Ishikawa (cell line): Measurements from ENCODE around the gene GPC1.

Experiments used
- CEBPB ChIP-seq: IDR thresholded peaks from 2 replicates; pipeline ENCODE4 v1.6.1; 2012
- CREB1 ChIP-seq: IDR thresholded peaks from 2 replicates; pipeline ENCODE4 v1.6.1; 2012; ENCODE audit warnings: low read depth
- EGR1 ChIP-seq: IDR thresholded peaks from 2 replicates; pipeline ENCODE4 v1.6.1; 2012
- EP300 ChIP-seq: IDR thresholded peaks from 2 replicates; pipeline ENCODE4 v1.6.1; 2012; ENCODE audit warnings: borderline replicate concordance
- FOXM1 ChIP-seq: IDR thresholded peaks from 2 replicates; pipeline ENCODE4 v1.6.1; 2012; ENCODE audit warnings: low read depth, borderline replicate concordance
- NFIC ChIP-seq: IDR thresholded peaks from 2 replicates; pipeline ENCODE4 v1.6.1; 2012
- RAD21 ChIP-seq: IDR thresholded peaks from 2 replicates; pipeline ENCODE4 v1.6.1; 2012; ENCODE audit warnings: low read depth
- TAF1 ChIP-seq: IDR thresholded peaks from 2 replicates; pipeline ENCODE4 v1.6.1; 2012; ENCODE audit warnings: low read depth, mild to moderate bottlenecking
- TCF12 ChIP-seq: IDR thresholded peaks from 2 replicates; pipeline ENCODE4 v1.6.1; 2012; ENCODE audit warnings: low read depth
- TEAD4 ChIP-seq: IDR thresholded peaks from 2 replicates; pipeline ENCODE4 v1.6.1; 2012
- YY1 ChIP-seq: IDR thresholded peaks from 2 replicates; pipeline ENCODE4 v1.6.1; 2012; ENCODE audit warnings: low read depth
- ZBTB7A ChIP-seq: IDR thresholded peaks from 2 replicates; pipeline ENCODE4 v1.6.1; 2012; ENCODE audit warnings: low read depth
- TF ChIP-seq, protein P1 (sequence below): IDR thresholded peaks from 2 replicates; pipeline ENCODE4 v1.6.1; 2012; ENCODE audit warnings: low read depth, mild to moderate bottlenecking
- TF ChIP-seq, protein P2 (sequence below): IDR thresholded peaks from 2 replicates; pipeline ENCODE4 v1.6.1; 2012
- TF ChIP-seq, protein P3 (sequence below): IDR thresholded peaks from 2 replicates; pipeline ENCODE4 v1.6.1; 2012

The GPC1 gene

DNA sequence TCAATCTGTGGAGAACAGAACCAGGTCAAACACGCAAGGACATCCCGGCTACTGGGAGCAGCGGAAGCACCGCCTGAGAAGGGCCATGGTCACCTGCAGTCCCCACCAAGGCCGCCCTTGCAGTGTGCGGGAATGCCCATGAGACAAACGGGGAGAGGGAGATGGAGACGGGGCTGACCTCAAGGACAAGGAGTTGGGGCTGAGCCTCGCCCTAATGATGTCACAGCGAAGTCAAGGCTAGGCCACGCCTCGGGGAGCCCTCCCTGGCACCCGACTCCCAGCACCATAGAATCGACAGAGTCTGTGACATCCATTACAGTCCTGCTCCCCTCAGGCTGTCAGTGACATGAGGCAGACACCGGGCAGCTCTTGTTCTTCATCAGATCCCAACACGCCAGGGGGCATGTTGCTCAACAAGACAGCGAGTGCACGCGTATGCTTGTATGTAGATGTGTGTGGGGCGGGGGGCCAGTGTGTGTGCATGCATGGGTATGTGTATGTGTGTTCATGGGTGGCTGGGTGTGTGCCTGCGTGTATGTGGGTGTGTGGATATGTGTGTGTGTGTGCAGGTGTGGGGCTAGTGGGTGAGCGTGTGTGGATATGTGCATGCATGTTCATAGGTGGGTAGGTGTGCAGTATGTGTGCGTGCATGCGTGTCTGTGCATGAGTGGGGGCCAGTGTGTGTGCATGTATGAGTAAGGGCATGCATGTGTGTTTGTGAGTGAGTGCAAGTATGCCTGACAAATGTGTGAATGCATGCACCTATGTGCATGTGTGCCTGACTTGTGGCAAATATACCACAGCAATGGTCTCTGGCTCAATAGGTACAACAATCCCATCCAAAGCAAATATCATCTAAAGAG, 65.3 kb downstream of the GPC1 start:
- no peak for TF ChIP-seq TCF12
- no peak for TF ChIP-seq TEAD4
- no peak for TF ChIP-seq EP300
- no peak for TF ChIP-seq CREB1
- no peak for TF ChIP-seq RAD21
- TF ChIP-seq ZBTB7A, result no peak
- TF ChIP-seq TAF1, result no peak
- TF ChIP-seq, protein P1, sequence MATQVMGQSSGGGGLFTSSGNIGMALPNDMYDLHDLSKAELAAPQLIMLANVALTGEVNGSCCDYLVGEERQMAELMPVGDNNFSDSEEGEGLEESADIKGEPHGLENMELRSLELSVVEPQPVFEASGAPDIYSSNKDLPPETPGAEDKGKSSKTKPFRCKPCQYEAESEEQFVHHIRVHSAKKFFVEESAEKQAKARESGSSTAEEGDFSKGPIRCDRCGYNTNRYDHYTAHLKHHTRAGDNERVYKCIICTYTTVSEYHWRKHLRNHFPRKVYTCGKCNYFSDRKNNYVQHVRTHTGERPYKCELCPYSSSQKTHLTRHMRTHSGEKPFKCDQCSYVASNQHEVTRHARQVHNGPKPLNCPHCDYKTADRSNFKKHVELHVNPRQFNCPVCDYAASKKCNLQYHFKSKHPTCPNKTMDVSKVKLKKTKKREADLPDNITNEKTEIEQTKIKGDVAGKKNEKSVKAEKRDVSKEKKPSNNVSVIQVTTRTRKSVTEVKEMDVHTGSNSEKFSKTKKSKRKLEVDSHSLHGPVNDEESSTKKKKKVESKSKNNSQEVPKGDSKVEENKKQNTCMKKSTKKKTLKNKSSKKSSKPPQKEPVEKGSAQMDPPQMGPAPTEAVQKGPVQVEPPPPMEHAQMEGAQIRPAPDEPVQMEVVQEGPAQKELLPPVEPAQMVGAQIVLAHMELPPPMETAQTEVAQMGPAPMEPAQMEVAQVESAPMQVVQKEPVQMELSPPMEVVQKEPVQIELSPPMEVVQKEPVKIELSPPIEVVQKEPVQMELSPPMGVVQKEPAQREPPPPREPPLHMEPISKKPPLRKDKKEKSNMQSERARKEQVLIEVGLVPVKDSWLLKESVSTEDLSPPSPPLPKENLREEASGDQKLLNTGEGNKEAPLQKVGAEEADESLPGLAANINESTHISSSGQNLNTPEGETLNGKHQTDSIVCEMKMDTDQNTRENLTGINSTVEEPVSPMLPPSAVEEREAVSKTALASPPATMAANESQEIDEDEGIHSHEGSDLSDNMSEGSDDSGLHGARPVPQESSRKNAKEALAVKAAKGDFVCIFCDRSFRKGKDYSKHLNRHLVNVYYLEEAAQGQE, result no peak
- TF ChIP-seq CEBPB, result no peak
- TF ChIP-seq FOXM1, result no peak
- TF ChIP-seq, protein P2, sequence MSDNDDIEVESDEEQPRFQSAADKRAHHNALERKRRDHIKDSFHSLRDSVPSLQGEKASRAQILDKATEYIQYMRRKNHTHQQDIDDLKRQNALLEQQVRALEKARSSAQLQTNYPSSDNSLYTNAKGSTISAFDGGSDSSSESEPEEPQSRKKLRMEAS, result no peak
- no peak for TF ChIP-seq YY1
- no peak for TF ChIP-seq NFIC

DNA sequence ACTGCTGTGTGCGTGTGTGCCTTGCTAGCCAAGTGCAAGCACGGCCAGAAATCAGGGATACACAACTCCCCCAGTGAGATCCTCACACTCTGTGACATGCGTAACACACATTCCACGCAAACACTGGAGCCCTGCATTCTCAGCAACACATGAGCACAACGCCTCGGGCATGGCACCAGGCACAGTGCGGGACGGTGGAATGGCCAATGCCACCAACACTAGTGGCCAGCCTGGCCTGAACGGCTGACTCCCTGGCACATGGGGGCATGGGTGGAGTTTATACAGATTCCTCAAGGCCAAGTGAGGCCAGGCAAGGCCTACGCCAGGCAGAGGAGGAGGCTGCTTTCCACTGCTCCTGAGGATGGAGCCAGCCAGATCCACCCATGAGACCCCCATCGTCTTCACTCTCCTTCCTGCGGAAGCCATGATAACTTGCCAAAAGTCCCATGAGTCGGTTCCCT, 66.1 kb downstream of the GPC1 start:
- no peak for TF ChIP-seq EGR1
- no peak for TF ChIP-seq ZBTB7A
- TF ChIP-seq TEAD4, result no peak
- TF ChIP-seq FOXM1, result no peak
- TF ChIP-seq YY1, result no peak
- no peak for TF ChIP-seq EP300
- TF ChIP-seq, protein P1, result no peak
- TF ChIP-seq TCF12, result no peak
- no peak for TF ChIP-seq CEBPB
- TF ChIP-seq RAD21, result no peak
- TF ChIP-seq TAF1, result no peak
- TF ChIP-seq CREB1, result no peak
- no peak for TF ChIP-seq NFIC
- TF ChIP-seq, protein P2, result no peak

DNA sequence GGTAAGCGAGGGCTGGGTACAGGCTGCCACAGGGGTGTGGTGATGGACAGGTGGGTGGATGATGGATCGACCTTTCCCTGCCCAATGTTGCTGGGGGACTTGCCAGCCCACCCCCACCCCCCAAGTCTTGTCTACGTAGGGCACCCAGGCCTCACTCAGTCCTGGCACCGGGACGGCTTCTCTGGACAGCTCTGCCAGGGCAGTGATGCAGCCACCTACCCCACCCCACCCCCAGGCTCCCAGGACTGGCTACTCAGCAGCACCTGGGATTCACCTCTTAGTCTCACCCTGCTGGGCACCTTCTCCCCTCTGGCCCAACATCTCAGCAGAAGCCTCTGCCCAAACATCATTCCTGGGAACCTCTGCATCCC, 66.6 kb downstream of the GPC1 start:
- TF ChIP-seq EGR1 (no peak), CREB1 (no peak), TAF1 (no peak), RAD21 (no peak), CEBPB (no peak), FOXM1 (no peak), TCF12 (no peak), YY1 (no peak), TEAD4 (no peak), ZBTB7A (no peak), EP300 (no peak)
- TF ChIP-seq, protein P2, result no peak
- TF ChIP-seq, protein P3, sequence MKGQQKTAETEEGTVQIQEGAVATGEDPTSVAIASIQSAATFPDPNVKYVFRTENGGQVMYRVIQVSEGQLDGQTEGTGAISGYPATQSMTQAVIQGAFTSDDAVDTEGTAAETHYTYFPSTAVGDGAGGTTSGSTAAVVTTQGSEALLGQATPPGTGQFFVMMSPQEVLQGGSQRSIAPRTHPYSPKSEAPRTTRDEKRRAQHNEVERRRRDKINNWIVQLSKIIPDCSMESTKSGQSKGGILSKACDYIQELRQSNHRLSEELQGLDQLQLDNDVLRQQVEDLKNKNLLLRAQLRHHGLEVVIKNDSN, result no peak
- TF ChIP-seq, protein P1, result no peak
